SU-DHL-6 (cell line): ENCODE results near the gene ODAD2.

Experiments used
- EZH2phosphoT487 ChIP-seq: fragments of 200-600 bp; sonication (generic), shearing (Covaris generic); conservative IDR thresholded peaks from 2 replicates; pipeline ENCODE4 v1.6.1; 2018; ENCODE audit warnings: mild to moderate bottlenecking, antibody characterized with exemption, low read length, moderate library complexity, mixed read lengths
- TF ChIP-seq, protein P1 (sequence below): fragments of 200-600 bp; sonication (generic); IDR thresholded peaks from one replicate; pipeline ENCODE4 v1.5.1; 2017; ENCODE audit warnings: antibody characterized with exemption, mild to moderate bottlenecking, low read length, moderate library complexity; ENCODE audit not compliant: insufficient read depth, poor library complexity, severe bottlenecking

DNA sequence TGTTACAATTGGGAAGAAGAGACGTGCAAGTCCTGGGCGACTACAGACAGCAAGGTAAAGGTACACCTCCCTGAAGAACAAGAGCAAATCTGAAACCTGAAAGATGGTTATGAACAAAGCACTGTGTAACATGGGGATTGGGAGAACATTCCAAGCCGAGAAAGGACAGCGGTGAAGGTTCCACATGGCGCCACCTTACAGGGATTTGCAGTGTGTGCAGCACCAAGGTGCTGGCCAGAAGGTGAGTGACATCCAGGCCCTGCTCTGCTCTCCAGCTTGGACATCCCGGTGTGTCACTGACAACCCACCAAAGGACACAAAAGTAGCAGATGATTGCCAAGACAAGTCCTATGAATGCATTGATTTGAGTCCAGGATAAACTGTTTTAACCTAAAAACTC, 165.1 kb downstream of the ODAD2 start:
- TF ChIP-seq EZH2phosphoT487: no peak
- TF ChIP-seq, protein P1, sequence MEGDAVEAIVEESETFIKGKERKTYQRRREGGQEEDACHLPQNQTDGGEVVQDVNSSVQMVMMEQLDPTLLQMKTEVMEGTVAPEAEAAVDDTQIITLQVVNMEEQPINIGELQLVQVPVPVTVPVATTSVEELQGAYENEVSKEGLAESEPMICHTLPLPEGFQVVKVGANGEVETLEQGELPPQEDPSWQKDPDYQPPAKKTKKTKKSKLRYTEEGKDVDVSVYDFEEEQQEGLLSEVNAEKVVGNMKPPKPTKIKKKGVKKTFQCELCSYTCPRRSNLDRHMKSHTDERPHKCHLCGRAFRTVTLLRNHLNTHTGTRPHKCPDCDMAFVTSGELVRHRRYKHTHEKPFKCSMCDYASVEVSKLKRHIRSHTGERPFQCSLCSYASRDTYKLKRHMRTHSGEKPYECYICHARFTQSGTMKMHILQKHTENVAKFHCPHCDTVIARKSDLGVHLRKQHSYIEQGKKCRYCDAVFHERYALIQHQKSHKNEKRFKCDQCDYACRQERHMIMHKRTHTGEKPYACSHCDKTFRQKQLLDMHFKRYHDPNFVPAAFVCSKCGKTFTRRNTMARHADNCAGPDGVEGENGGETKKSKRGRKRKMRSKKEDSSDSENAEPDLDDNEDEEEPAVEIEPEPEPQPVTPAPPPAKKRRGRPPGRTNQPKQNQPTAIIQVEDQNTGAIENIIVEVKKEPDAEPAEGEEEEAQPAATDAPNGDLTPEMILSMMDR: no peak
